Epithelial cell of proximal tubule (primary cell): Measurements from ENCODE around the gene SF3A2. TPM values are rescaled to one million over a fixed set of nuclear protein-coding genes. Genes with fewer than 3 reads are reported as not detected.
A peak's percentile ranks its signal among the peaks of the same experiment; 100 is the strongest.

ENCODE experiments used
- DNase-seq: peaks from one replicate; pipeline ENCODE4 v3.0.0-alpha.2; 2011; ENCODE audit warnings: low read depth
- H3K4me3 ChIP-seq: 2 replicates; pipeline ENCODE4 v1.5.1; 2011; ENCODE audit warnings: low read depth, mild to moderate bottlenecking, low read length
- total RNA-seq: library from RNA; depleted of rRNA; stranded (reverse); fragments of >200 nt; gene quantifications from 2 replicates; pipeline ENCODE4 v1.2.3, GENCODE V29; 2015
- TF ChIP-seq, protein P1 (sequence below): conservative IDR thresholded peaks from 2 replicates; pipeline ENCODE4 v1.5.1; 2012; ENCODE audit warnings: low read depth, mild to moderate bottlenecking, low read length

SF3A2 gene
- total RNA-seq, 1 donor from 2014 or later: 51.7 TPM

DNA sequence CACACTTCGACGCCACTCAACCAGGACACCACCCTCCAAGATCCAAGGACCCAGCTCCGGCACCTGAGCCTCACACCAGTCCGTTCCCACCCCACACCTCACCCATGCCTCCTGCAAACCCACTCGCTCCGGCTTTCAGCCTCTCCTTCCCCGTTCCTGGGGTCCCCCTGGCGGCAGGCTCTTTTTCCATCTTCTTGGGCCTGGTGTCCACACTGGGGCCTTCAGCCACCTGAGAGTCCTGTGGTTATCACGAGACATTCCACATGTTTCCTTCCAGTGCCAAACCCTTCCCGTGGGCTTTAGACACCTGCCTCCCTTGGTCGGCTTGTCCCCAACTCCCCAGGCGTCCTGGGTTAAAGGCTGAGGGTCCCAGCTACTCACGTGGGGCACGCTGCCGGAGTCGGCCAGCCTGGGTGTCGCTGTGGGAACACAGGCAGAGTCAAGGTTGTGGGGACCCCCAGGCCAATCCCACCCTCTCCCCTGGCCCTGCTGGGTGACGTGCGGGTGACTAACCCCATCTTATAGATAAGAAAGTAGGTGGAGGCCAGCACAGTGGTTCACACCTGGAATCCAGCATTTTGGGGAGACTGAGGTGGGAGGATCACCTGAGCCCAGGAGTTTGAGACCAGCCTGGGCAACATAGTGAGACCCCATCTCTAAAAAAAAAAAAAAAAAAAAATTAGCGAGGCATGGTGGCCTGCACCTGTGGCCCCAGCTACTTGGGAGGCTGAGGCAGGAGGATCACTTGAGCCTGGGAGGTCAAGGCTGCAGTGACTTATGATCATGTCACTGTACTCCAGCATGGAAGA lies 17.6 kb downstream of the SF3A2 start:
- no peak for DNase-seq
- H3K4me3 ChIP-seq: no peak overlapping the region
- TF ChIP-seq, protein P1, sequence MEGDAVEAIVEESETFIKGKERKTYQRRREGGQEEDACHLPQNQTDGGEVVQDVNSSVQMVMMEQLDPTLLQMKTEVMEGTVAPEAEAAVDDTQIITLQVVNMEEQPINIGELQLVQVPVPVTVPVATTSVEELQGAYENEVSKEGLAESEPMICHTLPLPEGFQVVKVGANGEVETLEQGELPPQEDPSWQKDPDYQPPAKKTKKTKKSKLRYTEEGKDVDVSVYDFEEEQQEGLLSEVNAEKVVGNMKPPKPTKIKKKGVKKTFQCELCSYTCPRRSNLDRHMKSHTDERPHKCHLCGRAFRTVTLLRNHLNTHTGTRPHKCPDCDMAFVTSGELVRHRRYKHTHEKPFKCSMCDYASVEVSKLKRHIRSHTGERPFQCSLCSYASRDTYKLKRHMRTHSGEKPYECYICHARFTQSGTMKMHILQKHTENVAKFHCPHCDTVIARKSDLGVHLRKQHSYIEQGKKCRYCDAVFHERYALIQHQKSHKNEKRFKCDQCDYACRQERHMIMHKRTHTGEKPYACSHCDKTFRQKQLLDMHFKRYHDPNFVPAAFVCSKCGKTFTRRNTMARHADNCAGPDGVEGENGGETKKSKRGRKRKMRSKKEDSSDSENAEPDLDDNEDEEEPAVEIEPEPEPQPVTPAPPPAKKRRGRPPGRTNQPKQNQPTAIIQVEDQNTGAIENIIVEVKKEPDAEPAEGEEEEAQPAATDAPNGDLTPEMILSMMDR: peak; percentile 51

DNA sequence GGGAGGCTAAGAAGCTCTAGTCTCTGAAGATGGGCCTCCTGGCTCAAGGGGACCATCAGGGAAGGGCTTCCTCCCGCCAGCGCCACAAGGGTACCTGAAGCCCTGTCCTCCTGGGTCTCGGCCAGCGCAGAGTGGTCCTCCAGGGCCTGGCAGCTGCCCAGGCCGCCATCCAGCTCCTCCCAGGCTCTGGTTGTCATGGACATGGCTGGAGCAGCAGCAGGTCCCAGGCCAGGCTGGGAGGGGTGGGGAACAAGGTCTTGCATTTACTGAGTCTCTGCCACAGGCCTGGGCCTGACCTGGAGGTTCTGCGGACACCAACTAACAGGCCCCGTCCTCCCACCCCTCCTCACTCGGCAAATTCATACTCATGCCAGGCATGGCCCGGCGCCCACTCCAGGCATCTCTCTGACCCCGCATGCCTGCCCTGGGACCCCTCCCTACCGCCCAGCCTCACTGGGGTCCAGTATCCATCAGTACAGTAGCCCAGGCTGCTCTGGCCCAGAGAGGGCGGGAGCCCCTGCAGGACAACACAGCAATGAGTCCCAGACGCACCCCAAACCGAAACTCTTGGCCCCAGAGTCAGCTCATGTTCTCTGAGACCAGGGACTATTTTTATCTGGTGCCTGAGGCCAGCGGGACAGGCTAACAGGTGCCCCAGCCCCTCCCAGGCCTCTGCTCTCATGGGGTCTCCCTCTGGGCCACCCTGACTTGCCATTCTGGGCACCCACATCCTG lies 18.7 kb downstream of the SF3A2 start:
- no peak for DNase-seq
- H3K4me3 ChIP-seq: no peak overlapping the region

DNA sequence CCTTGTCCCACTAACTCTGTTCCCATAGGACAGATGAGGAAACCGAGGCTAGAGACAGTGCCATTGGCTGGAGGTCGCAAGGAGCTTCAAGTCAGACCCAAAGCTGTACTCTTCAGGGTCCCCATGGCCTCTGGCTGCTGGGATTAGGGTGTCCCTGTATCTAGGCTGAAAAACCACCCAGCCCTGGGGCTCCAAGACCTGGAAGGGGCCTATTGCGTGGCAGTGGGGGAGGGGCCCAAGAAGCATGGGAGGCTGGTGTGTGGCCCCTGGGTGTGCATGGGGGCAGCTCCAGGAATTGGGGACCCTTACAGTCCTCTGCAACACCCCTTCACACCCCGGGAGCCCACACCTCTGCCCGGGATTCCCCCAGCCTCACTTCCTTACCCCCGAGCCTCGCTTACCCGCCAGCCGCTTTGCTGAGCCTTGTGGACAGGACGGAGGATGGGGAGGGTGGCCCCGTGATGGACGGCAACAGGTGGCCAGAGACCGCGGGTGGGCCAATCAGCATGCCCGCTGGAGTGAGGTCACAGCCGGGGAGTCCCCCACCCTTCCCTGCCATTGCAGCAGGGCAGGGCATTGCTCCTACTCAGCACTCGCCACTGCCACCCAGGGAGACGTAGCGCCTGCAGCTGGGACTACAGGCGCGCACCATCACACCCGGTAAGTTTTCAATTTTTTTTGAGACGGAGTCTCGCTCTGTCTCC lies 19.5 kb downstream of the SF3A2 start, which contains the start of gene JSRP1:
Gene JSRP1, minus strand, starts transcription at position 436 of the 704 bp plus-strand sequence. CDS start 1,103 bp downstream, outside the sequence.
- no peak within 1 kb of the TSS for H3K4me3 ChIP-seq
- no peak for DNase-seq
- TF ChIP-seq, protein P1: no peak

More for the DNA sequence above, 18.7 kb downstream of the SF3A2 start:
- TF ChIP-seq, protein P1: no peak

DNA sequence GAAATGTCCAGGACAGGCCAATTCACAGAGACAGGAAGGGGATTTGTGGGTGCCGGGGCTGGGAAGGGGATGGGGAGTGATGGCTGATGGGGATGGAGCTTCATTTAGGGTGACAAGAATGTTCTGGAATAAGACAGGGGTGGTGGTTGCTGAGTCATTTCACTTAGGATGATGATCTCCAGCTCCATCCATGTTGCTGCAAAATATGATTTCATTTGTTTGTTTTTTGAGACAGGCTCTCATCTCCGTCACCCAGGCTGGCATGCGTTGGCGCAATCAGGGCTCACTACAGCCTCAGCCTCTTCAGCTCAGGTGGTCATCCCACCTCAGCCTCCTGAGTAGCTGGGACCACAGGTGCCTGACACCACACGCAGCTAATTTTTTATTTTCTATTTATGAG lies 22.7 kb downstream of the SF3A2 start:
- no peak for DNase-seq
- H3K4me3 ChIP-seq: no peak overlapping the region
- TF ChIP-seq, protein P1: no peak

DNA sequence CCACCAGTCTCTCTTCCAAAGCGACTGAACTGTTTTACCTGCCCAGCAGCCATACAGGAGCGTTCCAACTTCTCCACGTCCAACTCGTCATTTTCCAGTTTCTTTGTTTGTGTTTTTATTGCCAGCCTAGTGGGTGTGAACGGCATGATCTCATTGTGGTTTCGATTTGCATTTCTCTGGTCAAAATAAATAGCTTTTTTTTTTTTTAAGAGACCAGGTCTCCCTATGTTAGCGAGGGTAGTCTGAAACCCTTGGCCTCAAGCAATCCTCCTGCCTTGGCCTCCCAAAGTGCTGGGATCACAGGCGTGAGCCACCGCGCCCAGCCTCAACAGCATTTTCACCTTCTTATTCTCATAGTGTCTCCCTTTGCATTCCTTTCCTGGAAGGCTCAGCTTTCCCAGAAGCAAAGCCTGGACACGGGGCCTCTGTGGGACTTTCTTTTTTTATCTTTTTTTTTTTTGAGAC lies 23.7 kb downstream of the SF3A2 start:
- no peak overlapping the region for H3K4me3 ChIP-seq
- TF ChIP-seq, protein P1: no peak
- DNase-seq: no peak

DNA sequence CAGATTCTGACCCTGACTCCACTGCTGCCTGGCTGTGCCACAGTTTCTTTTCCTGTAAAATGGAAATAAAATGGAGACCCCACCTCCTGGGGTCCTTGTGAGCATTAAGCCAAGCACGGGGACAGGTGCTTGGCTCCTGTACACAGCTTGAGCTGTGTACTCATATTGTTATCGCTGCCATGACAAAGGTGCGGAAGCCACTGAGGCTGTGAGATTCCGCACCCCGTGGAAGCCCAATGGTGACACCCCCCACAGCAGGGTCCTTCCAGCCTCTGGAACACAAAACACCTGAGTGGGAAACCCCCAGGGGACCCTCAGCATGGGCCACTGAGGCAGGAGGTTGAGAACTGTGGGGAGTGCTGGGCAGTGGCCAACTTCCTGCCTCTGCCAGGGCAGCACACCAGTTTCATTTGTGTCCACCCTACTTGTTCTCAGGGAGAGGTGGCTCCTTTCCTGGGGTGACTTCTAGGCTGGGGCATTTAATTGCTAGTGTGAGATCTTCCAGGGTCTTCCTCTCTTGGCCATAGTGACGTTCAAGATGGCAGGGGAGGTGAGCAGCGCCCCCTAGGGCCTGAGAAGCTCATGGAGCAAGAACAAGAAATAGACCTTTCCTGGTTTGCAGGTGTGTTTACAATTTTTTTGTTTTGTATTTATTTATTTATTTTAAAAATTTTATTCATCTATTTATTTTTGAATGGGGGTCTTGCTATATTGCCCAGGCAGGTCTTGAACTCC lies 25.0 kb downstream of the SF3A2 start:
- no peak for DNase-seq
- TF ChIP-seq, protein P1: peak; percentile 79
- H3K4me3 ChIP-seq: no peak overlapping the region
